KMS-11 (cell line): ENCODE measurements around the gene COL6A2.

ENCODE experiments used
- H2AFZ ChIP-seq: fragments of 200-600 bp; sonication (generic); 2 replicates; pipeline ENCODE4 v1.6.1; 2016; ENCODE audit warnings: antibody characterized with exemption, mixed run types, low read depth
- H3K27ac ChIP-seq: fragments of 200-600 bp; sonication (generic); 2 replicates; pipeline ENCODE4 v1.6.1; 2016; ENCODE audit warnings: mild to moderate bottlenecking, mixed run types
- H3K27me3 ChIP-seq: fragments of 200-600 bp; sonication (generic); 2 replicates; pipeline ENCODE4 v1.6.1; 2017; ENCODE audit warnings: mild to moderate bottlenecking, low read depth, mixed run types, moderate library complexity; ENCODE audit not compliant: insufficient read depth
- H3K36me3 ChIP-seq: fragments of 200-600 bp; sonication (generic); 2 replicates; pipeline ENCODE4 v1.6.1; 2017; ENCODE audit warnings: mild to moderate bottlenecking, mixed run types; ENCODE audit not compliant: insufficient read depth
- H3K4me1 ChIP-seq: fragments of 200-600 bp; sonication (generic); 2 replicates; pipeline ENCODE4 v1.6.1; 2016; ENCODE audit warnings: mild to moderate bottlenecking, low read depth, mixed run types; ENCODE audit not compliant: poor library complexity, severe bottlenecking
- H3K4me2 ChIP-seq: fragments of 200-600 bp; sonication (generic); 2 replicates; pipeline ENCODE4 v1.7.0; 2016; ENCODE audit warnings: mild to moderate bottlenecking, mixed run types
- H3K4me3 ChIP-seq: fragments of 200-600 bp; sonication (generic); IDR thresholded peaks from 2 replicates; pipeline ENCODE4 v1.6.1; 2017; ENCODE audit warnings: low read depth, low read length, mixed read lengths; ENCODE audit not compliant: insufficient read depth
- H3K79me2 ChIP-seq: fragments of 200-600 bp; sonication (generic); 2 replicates; pipeline ENCODE4 v1.6.1; 2016; ENCODE audit warnings: low read depth, mixed run types; ENCODE audit not compliant: insufficient read depth
- H3K9ac ChIP-seq: fragments of 200-600 bp; sonication (generic); 2 replicates; pipeline ENCODE4 v1.6.1; 2016; ENCODE audit warnings: mild to moderate bottlenecking, mixed run types
- H4K20me1 ChIP-seq: fragments of 200-600 bp; sonication (generic); 2 replicates; pipeline ENCODE4 v1.6.1; 2016; ENCODE audit warnings: mild to moderate bottlenecking, mixed run types; ENCODE audit not compliant: insufficient read depth
- TF ChIP-seq, protein P1 (sequence below): fragments of 200-600 bp; sonication (generic); conservative IDR thresholded peaks from 2 replicates; pipeline ENCODE4 v1.6.1; 2017; ENCODE audit warnings: low read depth, mild to moderate bottlenecking, antibody characterized with exemption, low read length, moderate library complexity, mixed read lengths

Gene COL6A2

DNA sequence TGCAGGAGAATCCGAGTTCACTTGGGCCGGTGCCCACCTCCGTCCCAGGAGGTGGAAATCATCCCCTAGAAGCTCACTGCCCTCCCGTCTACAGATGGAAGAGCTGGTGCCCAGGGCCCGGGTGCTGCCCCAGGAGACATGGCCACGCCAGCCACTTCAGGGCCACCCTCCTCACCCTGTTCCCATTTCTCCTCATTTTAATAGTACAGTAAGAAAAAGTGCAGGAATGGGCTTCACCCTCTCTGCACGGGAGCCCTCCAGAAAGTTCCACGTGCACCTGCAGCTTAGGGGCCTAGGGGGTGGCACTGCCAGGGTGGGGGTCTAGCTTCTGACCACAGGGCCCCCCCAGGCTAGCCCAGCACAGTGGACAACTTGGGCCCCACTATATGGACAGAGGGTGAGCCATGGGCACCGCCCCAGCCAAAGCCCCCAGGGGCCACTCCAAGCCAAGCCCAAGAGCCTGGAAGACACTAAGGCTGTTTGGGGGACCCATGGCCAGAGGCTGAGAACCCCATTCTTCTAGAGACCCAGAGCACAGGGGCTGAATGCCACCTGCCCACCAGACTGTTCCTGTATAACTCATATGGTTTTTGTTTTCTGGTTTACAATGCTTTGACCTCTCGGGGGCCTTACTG, 60.9 kb downstream of the COL6A2 start:
- Histone ChIP-seq H3K36me3 (no peaks in the 10 kb centered on the region), H3K4me1 (no peaks in the 10 kb centered on the region), H2AFZ (no peak overlapping the region), H3K27me3 (no peaks in the 10 kb centered on the region), H4K20me1 (no peaks in the 10 kb centered on the region), H3K4me2 (no peak overlapping the region), H3K27ac (no peak overlapping the region), H3K79me2 (no peaks in the 10 kb centered on the region), H3K9ac (no peak overlapping the region), H3K4me3 (no peak overlapping the region)
- TF ChIP-seq, protein P1, sequence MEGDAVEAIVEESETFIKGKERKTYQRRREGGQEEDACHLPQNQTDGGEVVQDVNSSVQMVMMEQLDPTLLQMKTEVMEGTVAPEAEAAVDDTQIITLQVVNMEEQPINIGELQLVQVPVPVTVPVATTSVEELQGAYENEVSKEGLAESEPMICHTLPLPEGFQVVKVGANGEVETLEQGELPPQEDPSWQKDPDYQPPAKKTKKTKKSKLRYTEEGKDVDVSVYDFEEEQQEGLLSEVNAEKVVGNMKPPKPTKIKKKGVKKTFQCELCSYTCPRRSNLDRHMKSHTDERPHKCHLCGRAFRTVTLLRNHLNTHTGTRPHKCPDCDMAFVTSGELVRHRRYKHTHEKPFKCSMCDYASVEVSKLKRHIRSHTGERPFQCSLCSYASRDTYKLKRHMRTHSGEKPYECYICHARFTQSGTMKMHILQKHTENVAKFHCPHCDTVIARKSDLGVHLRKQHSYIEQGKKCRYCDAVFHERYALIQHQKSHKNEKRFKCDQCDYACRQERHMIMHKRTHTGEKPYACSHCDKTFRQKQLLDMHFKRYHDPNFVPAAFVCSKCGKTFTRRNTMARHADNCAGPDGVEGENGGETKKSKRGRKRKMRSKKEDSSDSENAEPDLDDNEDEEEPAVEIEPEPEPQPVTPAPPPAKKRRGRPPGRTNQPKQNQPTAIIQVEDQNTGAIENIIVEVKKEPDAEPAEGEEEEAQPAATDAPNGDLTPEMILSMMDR = no peak

GRCh38 chr21:46159390-46159789, 61.5 kb downstream of the COL6A2 start:
- Histone ChIP-seq H3K4me1 (no peaks in the 10 kb centered on the region), H4K20me1 (no peaks in the 10 kb centered on the region), H2AFZ (no peak overlapping the region), H3K27me3 (no peaks in the 10 kb centered on the region), H3K79me2 (no peaks in the 10 kb centered on the region), H3K27ac (no peak overlapping the region), H3K4me3 (no peak overlapping the region), H3K9ac (no peak overlapping the region), H3K36me3 (no peaks in the 10 kb centered on the region), H3K4me2 (no peak overlapping the region)
- TF ChIP-seq, protein P1 = no peak

GRCh38 chr21:46159841-46160656, 62.1 kb downstream of the COL6A2 start:
- H3K27me3 ChIP-seq = no peaks in the 10 kb centered on the region
- H3K4me3 ChIP-seq = no peak overlapping the region
- no peaks in the 10 kb centered on the region for H3K79me2 ChIP-seq
- no peaks in the 10 kb centered on the region for H3K36me3 ChIP-seq
- H4K20me1 ChIP-seq = no peaks in the 10 kb centered on the region
- no peak overlapping the region for H2AFZ ChIP-seq
- no peak overlapping the region for H3K9ac ChIP-seq
- no peaks in the 10 kb centered on the region for H3K4me1 ChIP-seq
- H3K27ac ChIP-seq = no peak overlapping the region
- TF ChIP-seq, protein P1 = no peak
- no peak overlapping the region for H3K4me2 ChIP-seq

DNA sequence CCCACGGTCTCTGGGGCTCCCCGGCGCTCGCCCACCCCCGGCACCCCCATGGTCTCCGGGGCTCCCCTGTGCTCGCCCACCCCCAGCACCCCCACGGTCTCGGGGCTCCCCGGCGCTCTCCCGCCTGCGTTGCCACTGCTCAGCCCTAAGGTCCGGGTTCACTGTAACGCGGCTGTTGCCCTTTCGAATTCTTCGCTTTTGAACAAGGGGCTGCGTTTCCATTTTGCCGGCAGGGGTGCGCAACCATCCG, 62.7 kb downstream of the COL6A2 start:
- Histone ChIP-seq H3K79me2 (no peaks in the 10 kb centered on the region), H3K27ac (no peak overlapping the region), H3K4me1 (no peaks in the 10 kb centered on the region), H3K4me2 (no peak overlapping the region), H3K9ac (no peak overlapping the region), H2AFZ (no peak overlapping the region), H3K27me3 (no peaks in the 10 kb centered on the region), H4K20me1 (no peaks in the 10 kb centered on the region), H3K36me3 (no peaks in the 10 kb centered on the region), H3K4me3 (no peak overlapping the region)
- TF ChIP-seq, protein P1 = no peak
